Activated CD4-positive, CD25-positive, alpha-beta regulatory T cell treated with anti-CD3 and anti-CD28 coated beads, Interleukin-2, amount 50 U/mL, for 16 hours (primary cell): ENCODE measurements around the gene MYH15.

Experiments
- DNase-seq: peaks from one replicate; pipeline ENCODE4 v3.0.0-alpha.2; 2020; ENCODE audit warnings: low read depth, low spot score

MYH15 gene

GRCh38 chr3:108510496-108510895, at the start of gene MYH15:
Gene MYH15, minus strand, starts transcription at chr3:108510596. Its CDS starts 66 bp downstream, at chr3:108510530.
- no peak for DNase-seq

GRCh38 chr3:108555966-108556581, 45.7 kb upstream of the MYH15 start:
- DNase-seq: no peak

GRCh38 chr3:108554913-108555571, 44.6 kb upstream of the MYH15 start:
- no peak for DNase-seq

GRCh38 chr3:108554229-108554628, 43.8 kb upstream of the MYH15 start:
- DNase-seq: no peak

- DNase-seq: no peak
These were observed 42.1 kb upstream of the MYH15 start for GRCh38 chr3:108552267-108553159.

- DNase-seq: no peak
These were observed 38.5 kb upstream of the MYH15 start for GRCh38 chr3:108548886-108549285.

- no peak for DNase-seq
These were observed 37.9 kb upstream of the MYH15 start for GRCh38 chr3:108548304-108548703.

- no peak for DNase-seq
These were observed 36.3 kb upstream of the MYH15 start for GRCh38 chr3:108546692-108547091.

- DNase-seq: no peak
These were observed 35.9 kb upstream of the MYH15 start for GRCh38 chr3:108546247-108546646.

- DNase-seq: no peak
These were observed 27.7 kb upstream of the MYH15 start for GRCh38 chr3:108538083-108538482.

GRCh38 chr3:108528459-108529252, 18.3 kb upstream of the MYH15 start:
- DNase-seq: no peak

GRCh38 chr3:108527817-108528216, 17.4 kb upstream of the MYH15 start:
- DNase-seq: no peak

- DNase-seq: no peak
These were observed 16.7 kb upstream of the MYH15 start for GRCh38 chr3:108527109-108527508.

GRCh38 chr3:108525971-108526370, 15.6 kb upstream of the MYH15 start:
- no peak for DNase-seq

- no peak for DNase-seq
These were observed 14.9 kb upstream of the MYH15 start for GRCh38 chr3:108525256-108525655.

- DNase-seq: no peak
These were observed 14.1 kb upstream of the MYH15 start for GRCh38 chr3:108524537-108524936.

- DNase-seq: no peak
These were observed 8.5 kb upstream of the MYH15 start for GRCh38 chr3:108518895-108519294.

GRCh38 chr3:108516881-108517280, 6.5 kb upstream of the MYH15 start:
- DNase-seq: no peak

GRCh38 chr3:108513961-108514360, 3.6 kb upstream of the MYH15 start:
- no peak for DNase-seq

GRCh38 chr3:108512671-108513070, 2.3 kb upstream of the MYH15 start:
- no peak for DNase-seq

- no peak for DNase-seq
These were observed 1.1 kb upstream of the MYH15 start for GRCh38 chr3:108511490-108511889.

GRCh38 chr3:108511055-108511454, 659 bp upstream of the MYH15 start:
- no peak for DNase-seq
